GM12878 (cell line): ENCODE data around the gene KARS1. TPM values are rescaled to one million over a fixed set of nuclear protein-coding genes. Genes with fewer than 3 reads are reported as not detected.

Experiments
- ATAC-seq: fragments of 200-7000 bp; cut with Tn5 transposase; 3 replicates; pipeline ENCODE4 v1.9.1; 2020; ENCODE audit warnings: mild to moderate bottlenecking, moderate library complexity
- BruUV-seq: library from RNA; stranded (reverse); fragments of 400-500 nt; replicated peaks from 2 replicates; lab custom pipeline; 2021; lab: Mats Ljungman, UMichigan
- CTCF ChIA-PET: fragments of 300-600 bp; sonication (Branson Sonifier 250); formaldehyde crosslinking; extraction: SDS; loops from one replicate; lab custom pipeline; 2021; ENCODE audit warnings: inconsistent platforms; lab: Yijun Ruan, JAX
- POLR2A ChIA-PET: fragments of 350-600 bp; formaldehyde crosslinking; extraction: SDS; loops from one replicate; lab custom pipeline; 2021; ENCODE audit warnings: inconsistent platforms; lab: Charles Lee
- RAD21 ChIA-PET: fragments of 300-600 bp; sonication (Branson Sonifier 250); formaldehyde crosslinking; loops from one replicate; lab custom pipeline; 2023; ENCODE audit warnings: antibody characterized with exemption; ENCODE audit not compliant: unreplicated experiment; lab: Charles Lee
- SMC1A ChIA-PET: fragments of 300-600 bp; sonication (Branson Sonifier 250); formaldehyde crosslinking; loops from one replicate; lab custom pipeline; 2023; ENCODE audit not compliant: unreplicated experiment, uncharacterized antibody; lab: Charles Lee
- DNase-seq: peaks from one replicate; pipeline ENCODE4 v3.0.0-alpha.2; 2011; ENCODE audit warnings: low read depth, low spot score
- FAIRE-seq: peaks from 3 replicates; lab custom pipeline; 2011; peaks lifted over from hg19 to GRCh38; lab: Jason Lieb, UNC
- H2AFZ ChIP-seq: 2 replicates; pipeline ENCODE4 v1.6.0; 2011; ENCODE audit warnings: low read depth, low read length, control low read depth; ENCODE audit not compliant: control insufficient read depth
- H3K27ac ChIP-seq: 2 replicates; pipeline ENCODE4 v1.5.1; 2011; ENCODE audit warnings: control low read depth; ENCODE audit not compliant: control insufficient read depth, insufficient read depth
- H3K27me3 ChIP-seq, 2 experiments: replicated peaks in 1 of 2; 2 replicates each; pipeline versions ENCODE4 v1.6.0 to v1.6.1; 2011; ENCODE audit warnings: low read length in 1 of 2; ENCODE audit not compliant: control insufficient read depth in 2 of 2, insufficient read depth in 2 of 2
- H3K36me3 ChIP-seq, 2 experiments: 2 replicates each; pipeline ENCODE4 v1.5.1; 2011; ENCODE audit warnings: low read length in 1 of 2; ENCODE audit not compliant: control insufficient read depth in 2 of 2, insufficient read depth in 2 of 2
- H3K4me1 ChIP-seq: 2 replicates; pipeline ENCODE4 v1.6.1; 2011; ENCODE audit warnings: mild to moderate bottlenecking, low read length, moderate library complexity, mixed read lengths; ENCODE audit not compliant: control insufficient read depth, insufficient read depth
- H3K4me2 ChIP-seq: 2 replicates; pipeline ENCODE4 v1.6.0; 2011; ENCODE audit warnings: control low read depth; ENCODE audit not compliant: control insufficient read depth, insufficient read depth
- H3K4me3 ChIP-seq: fragments of 200-600 bp; sonication (generic); 2 replicates; pipeline ENCODE4 v1.5.1; 2016
- H3K79me2 ChIP-seq: 2 replicates; pipeline ENCODE4 v1.6.0; 2011; ENCODE audit warnings: low read length; ENCODE audit not compliant: control insufficient read depth, insufficient read depth
- H3K9ac ChIP-seq: 2 replicates; pipeline ENCODE4 v1.8.0; 2011; ENCODE audit warnings: low read length, control low read depth, mixed read lengths; ENCODE audit not compliant: control insufficient read depth, insufficient read depth
- H3K9me3 ChIP-seq: replicated peaks from 3 replicates; pipeline ENCODE4 v1.5.1; 2011; ENCODE audit warnings: mild to moderate bottlenecking, low read length; ENCODE audit not compliant: control insufficient read depth, insufficient read depth
- H4K20me1 ChIP-seq: 2 replicates; pipeline ENCODE4 v1.6.0; 2011; ENCODE audit not compliant: control insufficient read depth, insufficient read depth
- MLLT1 ChIP-seq: fragments of 450-650 bp; IDR thresholded peaks from 2 replicates; pipeline ENCODE4 v1.6.1; 2016; ENCODE audit warnings: mild to moderate bottlenecking
- PKNOX1 ChIP-seq: fragments of 450-650 bp; IDR thresholded peaks from 2 replicates; pipeline ENCODE4 v1.6.1; 2016; ENCODE audit warnings: mild to moderate bottlenecking
- POLR2A ChIP-seq: IDR thresholded peaks from 2 replicates; pipeline ENCODE4 v1.6.1; 2011; ENCODE audit warnings: low read depth, mild to moderate bottlenecking, low read length
- SMAD1 ChIP-seq: fragments of 450-650 bp; IDR thresholded peaks from 2 replicates; pipeline ENCODE4 v1.6.1; 2018; ENCODE audit warnings: mild to moderate bottlenecking, low read depth; ENCODE audit not compliant: partially characterized antibody
- SREBF2 ChIP-seq: IDR thresholded peaks from 2 replicates; pipeline ENCODE4 v1.6.1; 2012; ENCODE audit warnings: mild to moderate bottlenecking, low read length
- WGBS: methylation state at CpG from one replicate; pipeline ENCODE4 v1.1.6; 2016; ENCODE audit warnings: low lambda C conversion rate; ENCODE audit not compliant: insufficient replicate concordance, insufficient coverage; ENCODE audit errors: missing lambda C conversion rate; 5-methylcytosine and 5-hydroxymethylcytosine counted together
- in situ Hi-C: fragments of 300-500 bp; cut with MboI; formaldehyde crosslinking; loops from 9 replicates; pipeline ENCODE4 v1.14.3; 2018; ENCODE audit warnings: mixed read lengths
- intact Hi-C: fragments of 100-400 bp; cut with micrococcal nuclease; formaldehyde crosslinking; loops from one replicate; pipeline ENCODE4 v1.14.2; 2022; ENCODE audit not compliant: unreplicated experiment
- polyA plus RNA-seq, 11 experiments: library from polyadenylated mRNA; depleted of rRNA in 4 of 11; unstranded in 6 of 11; stranded (reverse) in 5 of 11; fragments of >200 nt; fragmentation: Nextera tagmentation in 4 of 11; fragmentation: Illumina TruSeq in 1 of 11; extraction: Ambion mirVana in 4 of 11; extraction: Trizol in 1 of 11; gene quantifications; 1 replicate in 1 of 11; 2 replicates in 10 of 11; pipeline versions ENCODE4 v1.2.1 to v1.2.3, GENCODE V29; 2011 to 2016; ENCODE audit warnings: inconsistent platforms in 2 of 11, missing spikeins in 2 of 11, low read depth in 1 of 11
- total RNA-seq, 4 experiments: library from RNA; depleted of rRNA in 3 of 4; stranded (reverse); fragments of >200 nt in 3 of 4; fragmentation: Illumina TruSeq in 1 of 4; extraction: Trizol in 1 of 4; gene quantifications; 2 replicates each; pipeline versions ENCODE4 v1.2.1 to v1.2.3, GENCODE V29; 2013 to 2021
- TF ChIP-seq, protein P1 (sequence below): IDR thresholded peaks from 2 replicates; pipeline ENCODE4 v1.6.1; 2012; ENCODE audit warnings: low read depth, low read length, improper control_type of control experiment
- TF ChIP-seq, protein P2 (sequence below): fragments of 450-650 bp; IDR thresholded peaks from 2 replicates; pipeline ENCODE4 v1.6.1; 2014; ENCODE audit warnings: mild to moderate bottlenecking
- TF ChIP-seq, protein P3 (sequence below): IDR thresholded peaks from 2 replicates; pipeline ENCODE4 v1.6.1; 2012; ENCODE audit warnings: mild to moderate bottlenecking, low read depth, low read length

Gene KARS1
- total and polyA plus RNA-seq, 10 of the 15 experiments (the other 5 are each of a cell fraction or from before 2014, with no cell fraction given): 187 to 312 (median 211) TPM

GRCh38 chr16:75653922-75654321, 6.5 kb upstream of the KARS1 start (continued):
- TF ChIP-seq, protein P1, sequence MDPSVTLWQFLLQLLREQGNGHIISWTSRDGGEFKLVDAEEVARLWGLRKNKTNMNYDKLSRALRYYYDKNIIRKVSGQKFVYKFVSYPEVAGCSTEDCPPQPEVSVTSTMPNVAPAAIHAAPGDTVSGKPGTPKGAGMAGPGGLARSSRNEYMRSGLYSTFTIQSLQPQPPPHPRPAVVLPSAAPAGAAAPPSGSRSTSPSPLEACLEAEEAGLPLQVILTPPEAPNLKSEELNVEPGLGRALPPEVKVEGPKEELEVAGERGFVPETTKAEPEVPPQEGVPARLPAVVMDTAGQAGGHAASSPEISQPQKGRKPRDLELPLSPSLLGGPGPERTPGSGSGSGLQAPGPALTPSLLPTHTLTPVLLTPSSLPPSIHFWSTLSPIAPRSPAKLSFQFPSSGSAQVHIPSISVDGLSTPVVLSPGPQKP: no peak
- TF ChIP-seq, protein P2, sequence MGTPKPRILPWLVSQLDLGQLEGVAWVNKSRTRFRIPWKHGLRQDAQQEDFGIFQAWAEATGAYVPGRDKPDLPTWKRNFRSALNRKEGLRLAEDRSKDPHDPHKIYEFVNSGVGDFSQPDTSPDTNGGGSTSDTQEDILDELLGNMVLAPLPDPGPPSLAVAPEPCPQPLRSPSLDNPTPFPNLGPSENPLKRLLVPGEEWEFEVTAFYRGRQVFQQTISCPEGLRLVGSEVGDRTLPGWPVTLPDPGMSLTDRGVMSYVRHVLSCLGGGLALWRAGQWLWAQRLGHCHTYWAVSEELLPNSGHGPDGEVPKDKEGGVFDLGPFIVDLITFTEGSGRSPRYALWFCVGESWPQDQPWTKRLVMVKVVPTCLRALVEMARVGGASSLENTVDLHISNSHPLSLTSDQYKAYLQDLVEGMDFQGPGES: no peak
- TF ChIP-seq SMAD1: no peak

- WGBS: under 1% methylated on average over 62 of the region's 62 CpGs
- Histone ChIP-seq H3K9me3 (no peaks in the 10 kb centered on the region), H3K4me1 (peaks cover 25% of the 10 kb centered on the region), H3K36me3 (peaks cover 0 to 10% of the 10 kb centered on the region in 2 experiments; a peak in 3 of 4 replicates), H3K27me3 (no peaks in the 10 kb centered on the region; a peak in 1 of 4 replicates), H4K20me1 (peaks cover 4% of the 10 kb centered on the region), H3K4me3 (peak overlapping the region; percentile 85), H3K27ac (peak overlapping the region; percentile 86), H3K79me2 (peaks cover 99% of the 10 kb centered on the region), H2AFZ (peak overlapping the region; percentile 71), H3K9ac (peak overlapping the region; percentile 75), H3K4me2 (peak overlapping the region; percentile 53; the same call in 1 of the 2 replicates)
- ChIA-PET POLR2A (interaction anchor here (1.0 to 6.1 kb wide), 9 partner anchors 27 to 630 kb away, joined by 3 to 67 read pairs (median 9); partner anchors contain the start of genes ADAT1, CFDP1, GABARAPL2 and TMEM231), RAD21 (interaction anchor here (0.7 to 6.0 kb wide), 15 partner anchors 11 to 949 kb away, joined by 3 to 46 read pairs (median 3); partner anchors contain the start of genes ADAT1, GABARAPL2 and TMEM170A), CTCF (interaction anchor here (0.8 to 5.6 kb wide), 12 partner anchors 12 to 185 kb away, joined by 3 to 51 read pairs (median 4); partner anchors contain the start of genes ADAT1, GABARAPL2, TMEM170A and TMEM231), SMC1A (interaction anchor here (0.8 to 8.1 kb wide), 13 partner anchors 10 to 215 kb away, joined by 3 to 69 read pairs (median 4); partner anchors contain the start of genes ADAT1, CFDP1 and TMEM231)
- FAIRE-seq (peak; percentile 61), ATAC-seq (peak; percentile 67), DNase-seq (no peak)
- intact Hi-C loops (loop anchor here (1.0 kb wide), 2 partner anchors 76 to 116 kb away; no protein-coding TSS in a partner anchor), in situ Hi-C loops (loop anchor here (5.0 kb wide), 2 partner anchors 114 to 1544 kb away; partner anchors contain the start of gene MON1B)
- no TSS peak for BruUV-seq
- TF ChIP-seq, protein P3, sequence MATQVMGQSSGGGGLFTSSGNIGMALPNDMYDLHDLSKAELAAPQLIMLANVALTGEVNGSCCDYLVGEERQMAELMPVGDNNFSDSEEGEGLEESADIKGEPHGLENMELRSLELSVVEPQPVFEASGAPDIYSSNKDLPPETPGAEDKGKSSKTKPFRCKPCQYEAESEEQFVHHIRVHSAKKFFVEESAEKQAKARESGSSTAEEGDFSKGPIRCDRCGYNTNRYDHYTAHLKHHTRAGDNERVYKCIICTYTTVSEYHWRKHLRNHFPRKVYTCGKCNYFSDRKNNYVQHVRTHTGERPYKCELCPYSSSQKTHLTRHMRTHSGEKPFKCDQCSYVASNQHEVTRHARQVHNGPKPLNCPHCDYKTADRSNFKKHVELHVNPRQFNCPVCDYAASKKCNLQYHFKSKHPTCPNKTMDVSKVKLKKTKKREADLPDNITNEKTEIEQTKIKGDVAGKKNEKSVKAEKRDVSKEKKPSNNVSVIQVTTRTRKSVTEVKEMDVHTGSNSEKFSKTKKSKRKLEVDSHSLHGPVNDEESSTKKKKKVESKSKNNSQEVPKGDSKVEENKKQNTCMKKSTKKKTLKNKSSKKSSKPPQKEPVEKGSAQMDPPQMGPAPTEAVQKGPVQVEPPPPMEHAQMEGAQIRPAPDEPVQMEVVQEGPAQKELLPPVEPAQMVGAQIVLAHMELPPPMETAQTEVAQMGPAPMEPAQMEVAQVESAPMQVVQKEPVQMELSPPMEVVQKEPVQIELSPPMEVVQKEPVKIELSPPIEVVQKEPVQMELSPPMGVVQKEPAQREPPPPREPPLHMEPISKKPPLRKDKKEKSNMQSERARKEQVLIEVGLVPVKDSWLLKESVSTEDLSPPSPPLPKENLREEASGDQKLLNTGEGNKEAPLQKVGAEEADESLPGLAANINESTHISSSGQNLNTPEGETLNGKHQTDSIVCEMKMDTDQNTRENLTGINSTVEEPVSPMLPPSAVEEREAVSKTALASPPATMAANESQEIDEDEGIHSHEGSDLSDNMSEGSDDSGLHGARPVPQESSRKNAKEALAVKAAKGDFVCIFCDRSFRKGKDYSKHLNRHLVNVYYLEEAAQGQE: peak; percentile 4; the same call in 1 of the 2 replicates
- no peak for TF ChIP-seq SREBF2
- 0 out of 2 replicates have a peak, but pooled peaks have one; percentile 38 for TF ChIP-seq MLLT1
- peak; percentile 13; the same call in 1 of the 2 replicates for TF ChIP-seq POLR2A
- TF ChIP-seq PKNOX1: peak; percentile 35; the same call in 1 of the 2 replicates
Observed at GRCh38 chr16:75648265-75649076, 1.0 kb upstream of the KARS1 start.
